ENCODE results near the gene ITGAL. TPM values are rescaled to one million over a fixed set of nuclear protein-coding genes. Genes with fewer than 3 reads are reported as not detected.

The ITGAL gene
- total and polyA plus RNA-seq, 2 donors (not counting 3 experiments of a cell fraction or from before 2014, with no cell fraction given), result not detected

- Histone ChIP-seq H3K27ac (ENCODE audit: insufficient read depth, low read depth, low read length) (no peak overlapping the region), H3K4me1 (ENCODE audit: control insufficient read depth, extremely low read depth, insufficient read depth, low read length) (no peaks in the 10 kb centered on the region), H2AFZ (ENCODE audit: low read depth, low read length) (no peak overlapping the region), H3K4me3 (replicated peaks in 1 of 3; ENCODE audit: insufficient read depth in 1 of 3, low read depth in 1 of 3, low read length in 3 of 3) (no peak overlapping the region), H4K20me1 (replicated peaks; ENCODE audit: control insufficient read depth, extremely low read depth, insufficient read depth, low read length) (no peaks in the 10 kb centered on the region), H3K9ac (replicated peaks; ENCODE audit: extremely low read depth, insufficient read depth, low read length) (no peak overlapping the region), H3K27me3 (ENCODE audit: control insufficient read depth in 2 of 2, insufficient read depth in 2 of 2, low read length in 2 of 2) (peaks cover 22 to 28% of the 10 kb centered on the region in 2 experiments), H3K36me3 (ENCODE audit: control insufficient read depth in 2 of 2, extremely low read depth in 1 of 2, insufficient read depth in 2 of 2, low read length in 2 of 2) (no peaks in the 10 kb centered on the region), H3K9me3 (replicated peaks; ENCODE audit: control insufficient read depth, insufficient read depth, low read length) (no peaks in the 10 kb centered on the region), H3K9me1 (replicated peaks; ENCODE audit: control insufficient read depth, extremely low read depth, insufficient read depth, low read length) (no peaks in the 10 kb centered on the region), H3K79me2 (ENCODE audit: control insufficient read depth, insufficient read depth, low read length) (no peaks in the 10 kb centered on the region), H3K4me2 (ENCODE audit: insufficient read depth, low read length) (no peak overlapping the region)
- FAIRE-seq (no peak), DNase-seq (ENCODE audit: low read depth, low spot score) (no peak)
- no TSS peak for BruUV-seq (replicated peaks)
- dilution Hi-C loops (cut with MboI; ENCODE audit: extremely low pct_ligation_motif_present, low sequenced_read_pairs), result no loop called here
- intact Hi-C loops (cut with micrococcal nuclease), result no loop called here
- TF ChIP-seq FOS (IDR thresholded peaks at IDR 0.05; ENCODE audit: borderline replicate concordance, insufficient read depth, low read length) (no peak), POLR2AphosphoS5 (IDR thresholded peaks at IDR 0.05; ENCODE audit: insufficient read depth, low read depth, low read length) (no peak), MYC (IDR thresholded peaks at IDR 0.05; ENCODE audit: low read depth, low read length) (no peak), EZH2 (IDR thresholded peaks at IDR 0.05; ENCODE audit: borderline replicate concordance, low read depth, low read length, severe bottlenecking) (no peak), POLR2A (IDR thresholded peaks at IDR 0.05; ENCODE audit: low read depth, low read length) (no peak), GATA2 (IDR thresholded peaks at IDR 0.05; ENCODE audit: insufficient read depth, insufficient read length, low read depth, low read length) (no peak), JUN (IDR thresholded peaks at IDR 0.05; ENCODE audit: borderline replicate concordance, insufficient read depth, insufficient read length, low read depth) (no peak)
- TF ChIP-seq, protein P1, sequence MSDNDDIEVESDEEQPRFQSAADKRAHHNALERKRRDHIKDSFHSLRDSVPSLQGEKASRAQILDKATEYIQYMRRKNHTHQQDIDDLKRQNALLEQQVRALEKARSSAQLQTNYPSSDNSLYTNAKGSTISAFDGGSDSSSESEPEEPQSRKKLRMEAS (IDR thresholded peaks at IDR 0.05; ENCODE audit: insufficient read depth, insufficient read length), result no peak
- TF ChIP-seq, protein P2, sequence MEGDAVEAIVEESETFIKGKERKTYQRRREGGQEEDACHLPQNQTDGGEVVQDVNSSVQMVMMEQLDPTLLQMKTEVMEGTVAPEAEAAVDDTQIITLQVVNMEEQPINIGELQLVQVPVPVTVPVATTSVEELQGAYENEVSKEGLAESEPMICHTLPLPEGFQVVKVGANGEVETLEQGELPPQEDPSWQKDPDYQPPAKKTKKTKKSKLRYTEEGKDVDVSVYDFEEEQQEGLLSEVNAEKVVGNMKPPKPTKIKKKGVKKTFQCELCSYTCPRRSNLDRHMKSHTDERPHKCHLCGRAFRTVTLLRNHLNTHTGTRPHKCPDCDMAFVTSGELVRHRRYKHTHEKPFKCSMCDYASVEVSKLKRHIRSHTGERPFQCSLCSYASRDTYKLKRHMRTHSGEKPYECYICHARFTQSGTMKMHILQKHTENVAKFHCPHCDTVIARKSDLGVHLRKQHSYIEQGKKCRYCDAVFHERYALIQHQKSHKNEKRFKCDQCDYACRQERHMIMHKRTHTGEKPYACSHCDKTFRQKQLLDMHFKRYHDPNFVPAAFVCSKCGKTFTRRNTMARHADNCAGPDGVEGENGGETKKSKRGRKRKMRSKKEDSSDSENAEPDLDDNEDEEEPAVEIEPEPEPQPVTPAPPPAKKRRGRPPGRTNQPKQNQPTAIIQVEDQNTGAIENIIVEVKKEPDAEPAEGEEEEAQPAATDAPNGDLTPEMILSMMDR (IDR thresholded peaks at IDR 0.05; ENCODE audit: extremely low read depth in 1 of 2, insufficient read depth in 1 of 2, low read depth in 1 of 2, low read length in 2 of 2), result no peak
- ChIA-PET POLR2A (no interaction called here), CTCF (interaction anchor here (1.5 kb wide), 1 partner anchor 41 kb away, joined by 3 read pairs; no protein-coding TSS in a partner anchor)
Observed at GRCh38 chr16:30470632-30470995, 1.9 kb upstream of the ITGAL start.

Measured in endothelial cell of umbilical vein (primary cell).